Adrenal gland (tissue), 5 donors: ENCODE data around the gene MRPL17.

Experiments
- CTCF ChIP-seq, 6 experiments: fragments of 450-650 bp in 4 of 6; fragments of 200-600 bp in 2 of 6; sonication (generic) in 1 of 6; IDR thresholded peaks; 1 replicate in 5 of 6; 2 replicates in 1 of 6; pipeline versions ENCODE4 v1.5.1 to v1.8.0; 2016 to 2021; ENCODE audit warnings: antibody characterized with exemption in 6 of 6, mild to moderate bottlenecking in 2 of 6, moderate library complexity in 1 of 6
- POLR2A ChIP-seq, 2 donors: fragments of 450-650 bp; IDR thresholded peaks; one replicate each; pipeline ENCODE4 v1.6.1; 2017; ENCODE audit warnings: antibody characterized with exemption in 2 of 2, mild to moderate bottlenecking in 2 of 2, moderate library complexity in 1 of 2
- donor health status: DM: no; HTN: no; CAD: no.

GRCh38 chr11:6686006-6686405 is 2.9 kb upstream of the MRPL17 start:
- TF ChIP-seq POLR2A (IDR thresholded peaks at IDR 0.05) (no peak), CTCF (IDR thresholded peaks at IDR 0.05) (no peak)
